ENCODE results near the gene PCGF6. TPM values are rescaled to one million over a fixed set of nuclear protein-coding genes. Genes with fewer than 3 reads are reported as not detected.
"Not testable (repeated sequence)": the region's sequence is repeated elsewhere in the genome, so short reads cannot be mapped to it uniquely, and the experiment has no call there.

Gene PCGF6
- total RNA-seq, 3 donors from 2014 or later (not counting 1 experiment from before 2014, with no cell fraction given), result 5.1 to 8.1 (median 7.1) TPM

DNA sequence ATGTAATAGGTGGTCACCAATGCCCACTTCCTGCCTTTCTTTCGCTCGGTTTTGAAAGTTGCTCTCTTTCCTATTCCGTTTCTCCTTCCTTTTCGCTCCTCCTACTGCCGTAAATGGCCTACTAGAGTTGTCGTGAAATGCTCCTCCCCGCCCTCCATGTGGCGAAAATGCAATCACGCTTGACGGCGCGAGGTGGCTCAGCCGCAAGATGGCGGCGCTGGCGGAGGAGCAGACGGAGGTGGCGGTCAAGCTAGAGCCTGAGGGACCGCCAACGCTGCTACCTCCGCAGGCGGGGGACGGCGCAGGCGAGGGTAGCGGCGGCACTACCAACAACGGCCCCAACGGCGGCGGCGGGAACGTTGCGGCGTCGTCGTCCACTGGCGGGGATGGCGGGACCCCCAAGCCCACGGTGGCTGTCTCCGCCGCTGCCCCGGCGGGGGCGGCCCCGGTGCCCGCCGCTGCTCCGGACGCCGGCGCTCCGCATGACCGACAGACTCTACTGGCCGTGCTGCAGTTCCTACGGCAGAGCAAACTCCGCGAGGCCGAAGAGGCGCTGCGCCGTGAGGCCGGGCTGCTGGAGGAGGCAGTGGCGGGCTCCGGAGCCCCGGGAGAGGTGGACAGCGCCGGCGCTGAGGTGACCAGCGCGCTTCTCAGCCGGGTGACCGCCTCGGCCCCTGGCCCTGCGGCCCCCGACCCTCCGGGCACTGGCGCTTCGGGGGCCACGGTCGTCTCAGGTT, 17.0 kb upstream of the PCGF6 start, which contains the start of gene TAF5:
TSS of gene TAF5 (plus strand) at position 195 of the 737 bp plus-strand sequence. CDS start at position 209, 14 bp downstream.
- peak within 1 kb of the TSS; percentile 97 for H3K4me3 Mint-ChIP-seq
- peaks cover 19 to 22% of the 10 kb centered on the region in 2 donors for H3K4me1 Mint-ChIP-seq
- intact Hi-C loops (cut with micrococcal nuclease), result loop anchor here (1.0 to 10.0 kb wide), 4 partner anchors 17 to 723 kb away; partner anchors contain the start of genes ATP5MK, CNNM2, PCGF6 and PDCD11
- WGBS (ENCODE audit: insufficient coverage), result under 1% methylated on average over 81 of the region's 81 CpGs
- no peaks in the 10 kb centered on the region for H3K36me3 Mint-ChIP-seq
- H3K27me3 Mint-ChIP-seq (ENCODE audit: low read depth in 2 of 2), result no peaks in the 10 kb centered on the region
- peak within 1 kb of the TSS; percentile 89 to 95 for H3K27ac Mint-ChIP-seq
- Histone ChIP-seq H3K27me3 (ENCODE audit: control insufficient read depth, insufficient read depth, low read length) (no peaks in the 10 kb centered on the region), H3K27ac (ENCODE audit: low read length) (peak within 1 kb of the TSS; percentile 69), H3K4me3 (ENCODE audit: low read length) (peak within 1 kb of the TSS; percentile 67), H3K9me3 (ENCODE audit: control insufficient read depth, insufficient read depth, low read length) (no peaks in the 10 kb centered on the region), H3K36me3 (ENCODE audit: control insufficient read depth, insufficient read depth, low read length) (no peaks in the 10 kb centered on the region), H3K4me1 (ENCODE audit: control insufficient read depth, insufficient read depth, low read length) (peaks cover 18% of the 10 kb centered on the region)
- ATAC-seq (peak; percentile 76 to 91 (median 77)), DNase-seq (peak; percentile 83 to 96)
- TF ChIP-seq, protein P1, sequence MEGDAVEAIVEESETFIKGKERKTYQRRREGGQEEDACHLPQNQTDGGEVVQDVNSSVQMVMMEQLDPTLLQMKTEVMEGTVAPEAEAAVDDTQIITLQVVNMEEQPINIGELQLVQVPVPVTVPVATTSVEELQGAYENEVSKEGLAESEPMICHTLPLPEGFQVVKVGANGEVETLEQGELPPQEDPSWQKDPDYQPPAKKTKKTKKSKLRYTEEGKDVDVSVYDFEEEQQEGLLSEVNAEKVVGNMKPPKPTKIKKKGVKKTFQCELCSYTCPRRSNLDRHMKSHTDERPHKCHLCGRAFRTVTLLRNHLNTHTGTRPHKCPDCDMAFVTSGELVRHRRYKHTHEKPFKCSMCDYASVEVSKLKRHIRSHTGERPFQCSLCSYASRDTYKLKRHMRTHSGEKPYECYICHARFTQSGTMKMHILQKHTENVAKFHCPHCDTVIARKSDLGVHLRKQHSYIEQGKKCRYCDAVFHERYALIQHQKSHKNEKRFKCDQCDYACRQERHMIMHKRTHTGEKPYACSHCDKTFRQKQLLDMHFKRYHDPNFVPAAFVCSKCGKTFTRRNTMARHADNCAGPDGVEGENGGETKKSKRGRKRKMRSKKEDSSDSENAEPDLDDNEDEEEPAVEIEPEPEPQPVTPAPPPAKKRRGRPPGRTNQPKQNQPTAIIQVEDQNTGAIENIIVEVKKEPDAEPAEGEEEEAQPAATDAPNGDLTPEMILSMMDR (IDR thresholded peaks at IDR 0.05), result no peak
- peaks cover 0 to 3% of the 10 kb centered on the region in 2 donors for H3K9me3 Mint-ChIP-seq

DNA sequence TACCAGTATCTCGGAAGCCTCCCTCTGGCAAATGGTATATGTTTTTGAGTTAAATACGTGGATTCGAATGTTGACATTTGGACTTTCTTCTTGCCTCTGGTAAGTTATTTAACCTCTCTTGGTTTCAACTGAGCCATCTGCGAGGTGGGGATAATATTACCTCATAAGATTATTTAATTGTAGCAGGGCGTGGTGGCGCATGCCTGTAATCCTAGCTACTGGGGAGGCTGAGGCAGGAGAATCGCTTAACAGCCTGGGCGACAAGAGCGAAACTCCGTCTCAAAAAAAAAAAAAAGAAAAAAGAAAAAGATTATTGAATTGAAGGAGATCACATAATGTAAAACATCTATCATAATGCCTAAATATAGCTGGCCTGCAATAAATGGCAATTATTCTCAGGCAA, 16.4 kb upstream of the PCGF6 start:
- Mint-ChIP-seq H3K4me1 (peaks cover 19 to 22% of the 10 kb centered on the region in 2 donors), H3K27ac (peak overlapping the region; percentile 89 to 95), H3K4me3 (peak overlapping the region; percentile 97), H3K9me3 (peaks cover 0 to 3% of the 10 kb centered on the region in 2 donors), H3K27me3 (ENCODE audit: low read depth in 2 of 2) (no peaks in the 10 kb centered on the region), H3K36me3 (no peaks in the 10 kb centered on the region)
- Histone ChIP-seq H3K36me3 (ENCODE audit: control insufficient read depth, insufficient read depth, low read length) (no peaks in the 10 kb centered on the region), H3K27me3 (ENCODE audit: control insufficient read depth, insufficient read depth, low read length) (no peaks in the 10 kb centered on the region), H3K4me1 (ENCODE audit: control insufficient read depth, insufficient read depth, low read length) (peaks cover 18% of the 10 kb centered on the region), H3K9me3 (ENCODE audit: control insufficient read depth, insufficient read depth, low read length) (no peaks in the 10 kb centered on the region), H3K27ac (ENCODE audit: low read length) (peak overlapping the region; percentile 69), H3K4me3 (ENCODE audit: low read length) (peak overlapping the region; percentile 67)
- ATAC-seq (no peak), DNase-seq (no peak)
- intact Hi-C loops (cut with micrococcal nuclease), result loop anchor here (1.0 to 10.0 kb wide), 4 partner anchors 17 to 723 kb away; partner anchors contain the start of genes ATP5MK, CNNM2, PCGF6 and PDCD11
- WGBS (ENCODE audit: insufficient coverage), result 90% methylated on average over 3 of the region's 10 CpGs
- TF ChIP-seq, protein P1 (IDR thresholded peaks at IDR 0.05), result no peak

DNA sequence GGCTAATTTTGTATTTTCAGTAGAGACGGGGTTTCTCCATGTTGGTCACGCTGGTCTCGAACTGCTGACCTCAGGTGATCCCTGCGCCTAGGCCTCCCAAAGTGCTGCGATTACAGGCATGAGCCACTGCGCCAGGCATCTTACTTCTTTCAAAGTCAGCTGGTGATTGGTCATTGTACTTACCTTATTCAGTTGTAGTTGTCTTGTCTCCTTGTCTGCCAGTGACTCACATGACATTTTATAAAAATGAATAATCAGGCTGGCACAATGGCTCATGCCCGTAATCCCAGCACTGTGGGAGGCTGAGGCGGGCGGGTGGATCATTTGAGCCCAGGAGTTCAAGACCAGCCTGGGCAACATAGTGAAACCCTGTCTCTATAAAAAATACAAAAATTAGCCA, 9.9 kb upstream of the PCGF6 start:
- H3K9me3 ChIP-seq (ENCODE audit: control insufficient read depth, insufficient read depth, low read length); H3K27ac Mint-ChIP-seq; H3K36me3 Mint-ChIP-seq; H3K4me1 ChIP-seq (ENCODE audit: control insufficient read depth, insufficient read depth, low read length); H3K9me3 Mint-ChIP-seq; ATAC-seq; H3K27me3 Mint-ChIP-seq (ENCODE audit: low read depth in 2 of 2); H3K27ac ChIP-seq (ENCODE audit: low read length); H3K27me3 ChIP-seq (ENCODE audit: control insufficient read depth, insufficient read depth, low read length); H3K4me1 Mint-ChIP-seq; DNase-seq; H3K36me3 ChIP-seq (ENCODE audit: control insufficient read depth, insufficient read depth, low read length); H3K4me3 ChIP-seq (ENCODE audit: low read length); H3K4me3 Mint-ChIP-seq: not testable (repeated sequence)
- intact Hi-C loops (cut with micrococcal nuclease), result loop anchor here (10.0 kb wide), 1 partner anchor 716 kb away; the partner anchor contains the start of gene TRIM8
- 95% methylated on average over 9 of the region's 9 CpGs for WGBS (ENCODE audit: insufficient coverage)

DNA sequence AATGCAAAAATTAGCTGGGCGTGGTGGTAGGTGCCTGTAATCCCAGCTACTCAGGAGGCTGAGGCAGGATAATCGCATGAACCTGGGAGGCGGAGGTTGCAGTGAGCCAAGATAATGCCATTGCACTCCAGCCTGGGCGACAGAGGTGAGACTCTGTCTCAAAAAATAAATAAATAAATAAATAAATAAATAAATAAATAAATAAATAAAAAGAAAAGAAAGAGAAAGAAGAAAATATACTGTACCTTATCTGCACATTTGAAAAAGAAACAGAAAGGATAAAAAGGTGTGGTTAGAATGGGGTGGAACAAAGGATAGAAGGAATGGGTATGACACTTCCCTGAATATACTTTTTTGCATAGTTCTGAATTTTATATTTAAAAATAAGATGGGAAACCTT, 8.6 kb upstream of the PCGF6 start:
- DNase-seq; H3K9me3 ChIP-seq (ENCODE audit: control insufficient read depth, insufficient read depth, low read length); H3K4me3 ChIP-seq (ENCODE audit: low read length); intact Hi-C loops (cut with micrococcal nuclease); H3K36me3 ChIP-seq (ENCODE audit: control insufficient read depth, insufficient read depth, low read length); H3K27me3 ChIP-seq (ENCODE audit: control insufficient read depth, insufficient read depth, low read length); H3K9me3 Mint-ChIP-seq; H3K27ac Mint-ChIP-seq; H3K27ac ChIP-seq (ENCODE audit: low read length); ATAC-seq; H3K27me3 Mint-ChIP-seq (ENCODE audit: low read depth in 2 of 2); H3K4me1 Mint-ChIP-seq; H3K4me3 Mint-ChIP-seq; H3K36me3 Mint-ChIP-seq; H3K4me1 ChIP-seq (ENCODE audit: control insufficient read depth, insufficient read depth, low read length): not testable (repeated sequence)
- 91% methylated on average over 3 of the region's 4 CpGs for WGBS (ENCODE audit: insufficient coverage)

Measured in natural killer cell (primary cell).